Stimulated activated naive CD8-positive, alpha-beta T cell treated with anti-CD3 and anti-CD28 coated beads, Interleukin-15, Interleukin-2, amounts not matched to agents 100 ng/mL and 50 ng/mL, for 24 hours (primary cell): ENCODE results near the gene CYTH3.
"Not testable (repeated sequence)": the region's sequence is repeated elsewhere in the genome, so short reads cannot be mapped to it uniquely, and the experiment has no call there.

Source experiments
- H3K27ac Mint-ChIP-seq: one replicate; pipeline ENCODE4 v1.8.0; 2021; ENCODE audit warnings: mild to moderate bottlenecking, mixed read lengths
- H3K27me3 Mint-ChIP-seq: one replicate; pipeline ENCODE4 v1.8.0; 2021; ENCODE audit warnings: mixed read lengths
- H3K36me3 Mint-ChIP-seq: one replicate; pipeline ENCODE4 v1.8.0; 2021; ENCODE audit warnings: low read depth, mixed read lengths
- H3K4me1 Mint-ChIP-seq: one replicate; pipeline ENCODE4 v1.8.0; 2021; ENCODE audit warnings: low read depth, mixed read lengths
- H3K4me3 Mint-ChIP-seq: one replicate; pipeline ENCODE4 v1.8.0; 2021; ENCODE audit warnings: mild to moderate bottlenecking, mixed read lengths
- H3K9me3 Mint-ChIP-seq: one replicate; pipeline ENCODE4 v1.8.0; 2021; ENCODE audit warnings: mixed read lengths

CYTH3 gene

DNA sequence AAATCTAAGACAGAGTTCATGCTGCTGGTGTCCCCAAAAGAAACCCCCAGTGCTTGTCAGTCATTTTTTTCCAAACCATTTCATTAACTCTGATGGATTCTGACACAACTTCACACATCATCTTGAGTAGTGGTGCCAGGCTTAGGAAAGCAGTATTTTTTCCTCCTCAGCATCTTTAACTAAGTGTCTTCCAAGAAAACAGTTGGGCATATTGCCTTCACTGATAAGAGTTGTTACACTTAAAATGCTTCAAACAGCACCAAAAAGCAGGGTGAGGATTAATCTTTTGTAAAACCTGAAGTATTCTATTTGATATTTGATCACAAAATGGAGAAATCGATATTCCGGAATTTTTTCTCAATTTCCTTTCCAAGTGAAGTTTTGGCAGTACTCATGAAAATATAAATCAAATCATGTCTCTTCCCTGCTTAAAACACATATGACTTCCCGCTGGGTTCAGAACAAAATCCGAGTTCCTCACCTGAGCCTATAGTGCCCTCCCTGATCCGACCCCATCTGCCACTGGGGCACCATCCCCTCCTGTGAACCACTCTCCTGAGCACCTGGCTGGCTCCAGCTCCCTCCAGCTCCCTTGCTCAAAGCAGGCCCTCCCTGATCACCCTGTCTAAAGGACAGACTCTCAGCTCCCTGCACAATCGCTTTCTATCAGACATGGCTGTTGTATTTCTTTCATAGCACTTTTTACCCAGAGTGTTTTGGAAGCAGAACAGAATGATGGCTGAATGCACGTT is 61.6 kb downstream of the CYTH3 start:
- Mint-ChIP-seq H3K27me3 (peaks cover 7% of the 10 kb centered on the region), H3K4me1 (peaks cover 3% of the 10 kb centered on the region), H3K27ac (no peak overlapping the region), H3K36me3 (no peaks in the 10 kb centered on the region), H3K4me3 (no peak overlapping the region), H3K9me3 (no peaks in the 10 kb centered on the region)

DNA sequence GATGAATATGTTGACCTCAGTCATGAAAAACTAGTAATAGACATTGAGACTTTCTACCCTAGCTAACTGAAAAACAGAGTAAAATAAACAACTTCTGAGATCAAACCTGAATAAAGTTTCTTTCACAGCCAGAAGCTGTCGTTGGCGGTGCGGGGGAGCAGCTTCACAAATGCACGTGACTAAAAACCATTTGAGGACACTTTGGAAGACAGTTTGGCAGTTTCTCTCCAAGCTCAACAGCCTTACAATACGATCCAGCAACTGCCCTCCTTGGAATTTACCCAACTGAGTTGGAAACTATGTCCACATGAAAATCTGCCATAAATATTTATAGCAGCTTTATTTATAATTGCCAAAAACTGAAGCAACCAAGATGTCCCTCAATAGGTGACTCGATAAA is 63.1 kb downstream of the CYTH3 start:
- Mint-ChIP-seq H3K36me3 (no peaks in the 10 kb centered on the region), H3K27me3 (peaks cover 7% of the 10 kb centered on the region), H3K9me3 (no peaks in the 10 kb centered on the region), H3K4me1 (no peaks in the 10 kb centered on the region), H3K27ac (no peak overlapping the region), H3K4me3 (no peak overlapping the region)

GRCh38 chr7:6208573-6209328 is 63.7 kb downstream of the CYTH3 start:
- peaks cover 7% of the 10 kb centered on the region for H3K27me3 Mint-ChIP-seq
- no peak overlapping the region for H3K27ac Mint-ChIP-seq
- no peak overlapping the region for H3K4me3 Mint-ChIP-seq
- no peaks in the 10 kb centered on the region for H3K36me3 Mint-ChIP-seq
- H3K9me3 Mint-ChIP-seq = no peaks in the 10 kb centered on the region
- H3K4me1 Mint-ChIP-seq = no peaks in the 10 kb centered on the region

DNA sequence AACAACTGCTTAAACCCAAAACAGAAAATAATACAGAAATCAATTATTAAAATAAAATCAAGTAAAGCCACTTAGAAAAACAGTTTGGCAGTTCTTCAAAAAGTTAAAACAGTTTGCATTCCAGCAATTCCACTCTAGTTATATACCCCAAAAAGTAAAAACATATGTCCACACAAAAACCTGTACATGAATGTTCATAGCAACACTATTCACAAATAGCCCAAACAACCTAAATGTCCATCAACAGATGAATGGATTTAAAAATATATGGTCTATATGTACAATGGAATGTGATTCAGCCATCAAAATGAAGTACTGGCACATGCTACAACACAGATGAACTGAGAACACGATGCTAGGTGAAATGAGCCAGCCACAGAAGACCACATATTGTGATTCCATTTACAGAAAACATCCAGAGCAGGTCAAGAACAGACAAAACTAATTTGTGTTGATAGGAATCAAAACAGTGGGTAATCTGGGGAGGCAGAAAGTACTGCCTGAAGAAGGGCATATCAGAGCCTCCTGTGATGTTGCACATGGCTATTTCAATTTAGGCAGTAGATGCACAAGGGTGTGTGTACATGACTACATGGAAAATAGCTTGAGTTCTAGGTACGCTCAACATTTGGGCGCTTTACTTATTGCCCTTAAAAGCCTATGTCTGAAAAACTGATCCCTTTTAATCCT is 66.3 kb downstream of the CYTH3 start:
- H3K27ac Mint-ChIP-seq = no peak overlapping the region

DNA sequence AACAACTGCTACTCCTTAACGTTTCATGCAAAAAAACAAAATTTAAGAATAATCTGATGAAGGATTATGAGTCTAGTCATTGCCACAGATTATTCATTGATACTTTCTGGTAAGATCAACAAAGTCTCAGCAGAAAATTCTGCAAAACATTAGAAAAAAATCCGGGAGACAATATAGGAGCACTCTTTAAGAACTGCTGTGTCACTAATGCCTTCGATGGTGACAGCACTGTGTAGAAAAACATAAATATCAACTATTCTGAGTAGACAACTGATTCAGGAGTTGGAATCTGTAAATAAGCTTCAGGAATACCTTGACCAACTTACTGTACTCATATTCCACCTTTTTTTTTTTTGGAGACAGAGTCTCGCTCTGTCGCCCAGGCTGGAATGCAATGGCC is 69.0 kb downstream of the CYTH3 start:
- Mint-ChIP-seq H3K9me3 (no peaks in the 10 kb centered on the region), H3K4me1 (no peaks in the 10 kb centered on the region), H3K27ac (no peak overlapping the region), H3K27me3 (no peaks in the 10 kb centered on the region), H3K36me3 (no peaks in the 10 kb centered on the region), H3K4me3 (no peak overlapping the region)

More for the DNA sequence above, 66.3 kb downstream of the CYTH3 start:
- peaks cover 3% of the 10 kb centered on the region for H3K27me3 Mint-ChIP-seq
- no peaks in the 10 kb centered on the region for H3K4me1 Mint-ChIP-seq
- no peaks in the 10 kb centered on the region for H3K9me3 Mint-ChIP-seq
- no peaks in the 10 kb centered on the region for H3K36me3 Mint-ChIP-seq
- no peak overlapping the region for H3K4me3 Mint-ChIP-seq

GRCh38 chr7:6202117-6202516 is 70.3 kb downstream of the CYTH3 start:
- Mint-ChIP-seq H3K27me3 (no peaks in the 10 kb centered on the region), H3K9me3 (no peaks in the 10 kb centered on the region), H3K4me1 (no peaks in the 10 kb centered on the region), H3K27ac (no peak overlapping the region), H3K4me3 (no peak overlapping the region), H3K36me3 (no peaks in the 10 kb centered on the region)

GRCh38 chr7:6200971-6201370 is 71.5 kb downstream of the CYTH3 start:
- Mint-ChIP-seq H3K27ac (no peak overlapping the region), H3K4me3 (no peak overlapping the region), H3K4me1 (no peaks in the 10 kb centered on the region), H3K36me3 (no peaks in the 10 kb centered on the region), H3K27me3 (no peaks in the 10 kb centered on the region), H3K9me3 (no peaks in the 10 kb centered on the region)

GRCh38 chr7:6198689-6199595 is 73.5 kb downstream of the CYTH3 start:
- no peaks in the 10 kb centered on the region for H3K4me1 Mint-ChIP-seq
- no peak overlapping the region for H3K27ac Mint-ChIP-seq
- no peaks in the 10 kb centered on the region for H3K36me3 Mint-ChIP-seq

GRCh38 chr7:6197801-6198551 is 74.4 kb downstream of the CYTH3 start:
- Mint-ChIP-seq H3K4me3 (no peak overlapping the region), H3K27ac (no peak overlapping the region), H3K27me3 (no peaks in the 10 kb centered on the region), H3K4me1 (no peaks in the 10 kb centered on the region), H3K36me3 (no peaks in the 10 kb centered on the region), H3K9me3 (no peaks in the 10 kb centered on the region)

More at GRCh38 chr7:6198689-6199595, 73.5 kb downstream of the CYTH3 start:
- Mint-ChIP-seq H3K27me3 (no peaks in the 10 kb centered on the region), H3K4me3 (no peak overlapping the region), H3K9me3 (no peaks in the 10 kb centered on the region)

DNA sequence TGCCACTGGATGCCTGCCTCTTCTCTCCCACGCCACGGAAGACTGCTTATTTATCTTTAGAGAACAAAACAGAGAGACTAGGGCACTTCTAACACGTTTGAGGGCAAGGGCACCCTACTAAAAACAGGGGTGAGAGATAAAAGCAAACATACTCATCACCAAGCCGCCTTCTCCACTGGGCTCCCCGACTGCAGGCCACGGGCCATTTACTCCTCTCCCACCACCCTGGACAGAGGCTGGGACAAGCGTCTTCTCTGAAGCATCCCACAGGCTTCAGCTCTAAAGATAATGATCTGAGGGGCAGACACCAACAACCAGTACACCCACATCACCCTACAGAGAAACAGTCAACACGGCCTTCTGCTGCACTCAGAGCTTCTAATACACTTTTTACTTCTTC is 78.7 kb downstream of the CYTH3 start:
- no peaks in the 10 kb centered on the region for H3K9me3 Mint-ChIP-seq
- no peak overlapping the region for H3K4me3 Mint-ChIP-seq
- no peaks in the 10 kb centered on the region for H3K36me3 Mint-ChIP-seq
- no peak overlapping the region for H3K27ac Mint-ChIP-seq
- H3K27me3 Mint-ChIP-seq = no peaks in the 10 kb centered on the region
- H3K4me1 Mint-ChIP-seq = no peaks in the 10 kb centered on the region

DNA sequence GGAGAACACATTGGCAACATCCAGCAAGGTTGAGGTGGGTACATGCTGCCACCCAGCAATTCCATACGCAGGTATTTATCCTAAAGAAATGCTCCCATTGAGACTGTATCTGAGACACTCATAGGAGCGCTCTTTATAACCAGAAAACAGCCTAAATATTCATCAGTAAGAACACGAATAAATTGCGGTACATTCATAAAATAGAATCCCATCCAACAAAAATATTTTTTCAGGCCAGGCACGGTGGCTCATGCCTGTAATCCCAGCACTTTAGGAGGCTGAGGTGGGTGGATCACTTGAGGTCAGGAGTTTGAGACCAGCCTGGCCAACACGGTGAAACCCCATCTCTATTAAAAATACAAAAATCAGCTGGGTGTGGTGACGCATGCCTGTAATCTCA is 81.9 kb downstream of the CYTH3 start:
- not testable (repeated sequence) for H3K27me3 Mint-ChIP-seq, H3K27ac Mint-ChIP-seq, H3K9me3 Mint-ChIP-seq, H3K4me3 Mint-ChIP-seq, H3K4me1 Mint-ChIP-seq, H3K36me3 Mint-ChIP-seq

DNA sequence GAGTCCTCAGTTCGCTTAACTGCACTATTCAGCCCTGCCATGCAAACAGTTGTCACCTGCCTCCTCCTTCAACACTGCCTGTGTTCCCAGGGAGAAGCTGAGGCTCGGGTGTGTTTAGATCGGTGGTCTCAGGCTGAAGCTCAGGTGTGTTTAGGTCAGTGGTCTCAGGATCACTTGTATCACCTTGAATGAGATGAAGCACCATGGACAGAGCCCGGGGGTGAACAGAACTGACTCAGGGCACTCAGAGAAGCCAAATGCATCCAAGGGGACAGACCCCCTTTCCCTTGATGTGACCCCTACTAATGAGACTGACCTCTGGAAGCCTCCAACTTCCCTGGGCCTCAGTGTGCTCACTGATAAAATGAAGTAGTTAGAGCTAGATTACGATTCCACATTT is 84.0 kb downstream of the CYTH3 start:
- no peaks in the 10 kb centered on the region for H3K9me3 Mint-ChIP-seq
- no peaks in the 10 kb centered on the region for H3K27me3 Mint-ChIP-seq
- H3K27ac Mint-ChIP-seq = no peak overlapping the region
- no peak overlapping the region for H3K4me3 Mint-ChIP-seq
- no peaks in the 10 kb centered on the region for H3K4me1 Mint-ChIP-seq
- peaks cover 5% of the 10 kb centered on the region for H3K36me3 Mint-ChIP-seq

DNA sequence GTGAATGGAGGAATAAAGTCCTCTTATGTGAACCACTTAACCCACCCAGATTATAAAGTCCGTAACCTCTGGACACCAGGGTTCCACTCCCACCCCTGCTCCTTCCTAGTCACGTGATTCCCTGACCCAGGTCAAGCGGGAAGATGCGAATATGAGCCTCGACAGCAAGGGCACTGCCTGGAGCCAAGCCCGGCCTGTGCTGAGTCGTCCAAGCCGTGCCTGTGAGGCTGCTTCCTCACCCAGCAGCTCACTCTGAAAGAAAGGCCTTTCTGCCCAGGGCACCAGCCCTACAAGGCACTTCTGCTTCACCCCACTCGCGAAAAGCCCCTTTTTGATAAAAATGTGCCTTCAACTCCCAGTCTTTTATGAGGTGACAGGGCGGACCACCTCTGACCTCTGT is 85.8 kb downstream of the CYTH3 start:
- H3K9me3 Mint-ChIP-seq = no peaks in the 10 kb centered on the region
- H3K36me3 Mint-ChIP-seq = peaks cover 5% of the 10 kb centered on the region
- no peak overlapping the region for H3K4me3 Mint-ChIP-seq
- no peaks in the 10 kb centered on the region for H3K27me3 Mint-ChIP-seq
- H3K27ac Mint-ChIP-seq = no peak overlapping the region
- H3K4me1 Mint-ChIP-seq = no peaks in the 10 kb centered on the region

- H3K4me1 Mint-ChIP-seq = no peaks in the 10 kb centered on the region
- no peak overlapping the region for H3K27ac Mint-ChIP-seq
- no peaks in the 10 kb centered on the region for H3K27me3 Mint-ChIP-seq
- no peaks in the 10 kb centered on the region for H3K9me3 Mint-ChIP-seq
- H3K4me3 Mint-ChIP-seq = no peak overlapping the region
- H3K36me3 Mint-ChIP-seq = peaks cover 5% of the 10 kb centered on the region
Observed at GRCh38 chr7:6182993-6183392, 89.4 kb downstream of the CYTH3 start.
